Endothelial cell of umbilical vein (primary cell): ENCODE measurements around the gene THBS1. TPM values are rescaled to one million over a fixed set of nuclear protein-coding genes. Genes with fewer than 3 reads are reported as not detected.
A peak's percentile ranks its signal among the peaks of the same experiment; 100 is the strongest.

Experiments
- BruUV-seq: library from RNA; stranded (reverse); fragments of 400-500 nt; replicated peaks from 2 replicates; lab custom pipeline; 2021; lab: Mats Ljungman, UMichigan
- CTCF ChIA-PET: fragments of 300-600, 350-600 bp; sonication (Branson Sonifier 250); formaldehyde crosslinking; loops from one replicate; lab custom pipeline; 2021; ENCODE audit warnings: antibody characterized with exemption, inconsistent platforms; lab: Charles Lee
- POLR2A ChIA-PET: fragments of 300-600, 350-600 bp; sonication (Branson Sonifier 250); formaldehyde crosslinking; loops from one replicate; lab custom pipeline; 2021; ENCODE audit warnings: antibody characterized with exemption, inconsistent platforms; lab: Charles Lee
- DNase-seq: peaks from one replicate; pipeline ENCODE4 v3.0.0-alpha.2; 2011; ENCODE audit warnings: low read depth, low spot score
- FAIRE-seq: peaks from 2 replicates; lab custom pipeline; 2011; peaks lifted over from hg19 to GRCh38; lab: Jason Lieb, UNC
- H2AFZ ChIP-seq: 2 replicates; pipeline ENCODE4 v1.6.0; 2012; ENCODE audit warnings: low read depth, low read length, control low read depth, inconsistent platforms
- H3K27ac ChIP-seq: 2 replicates; pipeline ENCODE4 v1.5.1; 2011; ENCODE audit warnings: low read depth, mild to moderate bottlenecking, control low read depth, low read length, moderate library complexity; ENCODE audit not compliant: insufficient read depth
- H3K27me3 ChIP-seq, 2 experiments: 2 replicates each; pipeline versions ENCODE4 v1.6.0 to v1.6.1; 2011; ENCODE audit warnings: low read length in 2 of 2, mixed read lengths in 1 of 2; ENCODE audit not compliant: control insufficient read depth in 2 of 2, insufficient read depth in 2 of 2
- H3K36me3 ChIP-seq, 2 experiments: 2 replicates in 1 of 2; 3 replicates in 1 of 2; pipeline ENCODE4 v1.5.1; 2011; ENCODE audit warnings: low read length in 2 of 2, mild to moderate bottlenecking in 1 of 2, moderate library complexity in 1 of 2; ENCODE audit not compliant: control insufficient read depth in 2 of 2, insufficient read depth in 2 of 2; ENCODE audit errors: extremely low read depth in 1 of 2
- H3K4me1 ChIP-seq: 3 replicates; pipeline ENCODE4 v1.5.1; 2011; ENCODE audit warnings: mild to moderate bottlenecking, low read length; ENCODE audit not compliant: control insufficient read depth, insufficient read depth; ENCODE audit errors: extremely low read depth
- H3K4me2 ChIP-seq: 2 replicates; pipeline ENCODE4 v1.6.1; 2011; ENCODE audit warnings: low read length, control low read depth, mixed read lengths; ENCODE audit not compliant: insufficient read depth
- H3K4me3 ChIP-seq, 3 experiments: fragments of 200-600 bp in 1 of 3; sonication (generic), shearing (Covaris generic) in 1 of 3; replicated peaks in 1 of 3; 2 replicates each; pipeline ENCODE4 v1.5.1; 2011 to 2016; ENCODE audit warnings: control low read depth in 3 of 3, low read length in 3 of 3, mild to moderate bottlenecking in 2 of 3, inconsistent platforms in 1 of 3, low read depth in 1 of 3, moderate library complexity in 1 of 3; ENCODE audit not compliant: insufficient read depth in 1 of 3
- H3K79me2 ChIP-seq: 2 replicates; pipeline ENCODE4 v1.6.0; 2012; ENCODE audit warnings: low read length, inconsistent platforms; ENCODE audit not compliant: control insufficient read depth, insufficient read depth
- H3K9ac ChIP-seq: replicated peaks from 2 replicates; pipeline ENCODE3; 2011; ENCODE audit warnings: low read length, control low read depth; ENCODE audit not compliant: insufficient read depth; ENCODE audit errors: extremely low read depth
- H3K9me1 ChIP-seq: replicated peaks from 3 replicates; pipeline ENCODE4 v1.6.0; 2011; ENCODE audit warnings: mild to moderate bottlenecking, low read length; ENCODE audit not compliant: control insufficient read depth, insufficient read depth; ENCODE audit errors: extremely low read depth
- H3K9me3 ChIP-seq: replicated peaks from 2 replicates; pipeline ENCODE4 v1.5.1; 2012; ENCODE audit warnings: low read length, inconsistent platforms; ENCODE audit not compliant: control insufficient read depth, insufficient read depth
- H4K20me1 ChIP-seq: replicated peaks from 2 replicates; pipeline ENCODE3; 2011; ENCODE audit warnings: mild to moderate bottlenecking, low read length; ENCODE audit not compliant: control insufficient read depth, insufficient read depth; ENCODE audit errors: extremely low read depth
- CTCF ChIP-seq, 2 donors: IDR thresholded peaks; 1 replicate in 1 of 2; 2 replicates in 1 of 2; pipeline ENCODE4 v1.5.1; 2011; ENCODE audit warnings: low read length in 2 of 2, mild to moderate bottlenecking in 2 of 2, moderate library complexity in 2 of 2, control low read depth in 1 of 2, inconsistent platforms in 1 of 2, low read depth in 1 of 2; ENCODE audit not compliant: insufficient read depth in 1 of 2; ENCODE audit errors: extremely low read depth in 1 of 2
- EZH2 ChIP-seq: IDR thresholded peaks from 2 replicates; pipeline ENCODE4 v1.6.1; 2012; ENCODE audit warnings: borderline replicate concordance, low read depth, mild to moderate bottlenecking, moderate library complexity, low read length, inconsistent platforms; ENCODE audit not compliant: severe bottlenecking
- dilution Hi-C: fragments of 300-500 bp; cut with MboI; formaldehyde crosslinking; loops from one replicate; pipeline ENCODE4 v1.15.0; 2019; ENCODE audit warnings: low sequenced_read_pairs; ENCODE audit not compliant: extremely low pct_ligation_motif_present
- intact Hi-C: fragments of 100-400 bp; cut with micrococcal nuclease; formaldehyde crosslinking; loops from one replicate; pipeline ENCODE4 v1.10.0; 2022
- polyA plus RNA-seq, 4 experiments: library from polyadenylated mRNA; depleted of rRNA in 3 of 4; stranded (reverse) in 3 of 4; unstranded in 1 of 4; fragments of >200 nt; gene quantifications; 2 replicates each; pipeline versions ENCODE4 v1.2.1 to v1.2.3, GENCODE V29; 2011 to 2012; ENCODE audit warnings: missing spikeins in 1 of 4
- total RNA-seq: library from RNA; stranded (reverse); gene quantifications from 2 replicates; pipeline ENCODE4 v1.2.3, GENCODE V29; 2021

The THBS1 gene
- total and polyA plus RNA-seq, 2 donors (not counting 3 experiments of a cell fraction or from before 2014, with no cell fraction given): 6,293 to 8,883 TPM

DNA sequence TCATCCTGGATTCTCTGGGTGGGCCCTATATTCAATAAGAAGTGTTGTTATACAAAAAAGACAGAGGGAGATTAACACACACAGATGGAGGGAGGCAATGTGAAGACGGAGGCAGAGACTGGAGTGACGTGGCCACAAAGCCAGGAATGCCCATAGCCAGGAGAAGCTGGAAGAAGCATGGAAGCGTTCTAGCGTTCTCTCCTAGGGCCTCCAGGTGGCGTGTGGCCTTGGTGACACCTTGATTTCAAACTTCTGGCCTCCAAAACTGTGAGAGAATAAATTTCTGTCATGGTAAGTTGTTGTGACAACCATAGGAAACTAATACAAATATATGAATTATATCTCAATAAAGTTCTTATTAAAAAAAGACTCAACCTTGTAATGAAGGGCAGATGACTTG is 21.3 kb downstream of the THBS1 start:
- H3K4me3 ChIP-seq: no peak overlapping the region
- BruUV-seq: no TSS peak

More for the DNA sequence above, 21.3 kb downstream of the THBS1 start:
- Histone ChIP-seq H3K9ac (no peak overlapping the region), H3K79me2 (no peaks in the 10 kb centered on the region), H4K20me1 (no peaks in the 10 kb centered on the region), H3K27me3 (no peaks in the 10 kb centered on the region), H3K27ac (no peak overlapping the region), H3K36me3 (no peaks in the 10 kb centered on the region), H2AFZ (no peak overlapping the region), H3K9me3 (no peaks in the 10 kb centered on the region), H3K9me1 (no peaks in the 10 kb centered on the region), H3K4me1 (peaks cover 7% of the 10 kb centered on the region), H3K4me2 (no peak overlapping the region)
- CTCF ChIA-PET: interaction anchor here (1.3 to 16.6 kb wide), 3 partner anchors 53 to 155 kb away, joined by 3 to 379 read pairs (median 12); no protein-coding TSS in a partner anchor
- dilution Hi-C loops (no loop called here), intact Hi-C loops (loop anchor here (1.0 kb wide), 1 partner anchor 155 kb away; no protein-coding TSS in a partner anchor)
- FAIRE-seq (no peak), DNase-seq (no peak)
- TF ChIP-seq CTCF (IDR thresholded peaks at IDR 0.05; ENCODE audit: extremely low read depth in 1 of 2, insufficient read depth in 1 of 2, low read depth in 1 of 2, low read length in 2 of 2) (peak; percentile 24 to 31), EZH2 (no peak)
- POLR2A ChIA-PET: interaction anchor here (5.3 kb wide), 1 partner anchor 155 kb away, joined by 49 read pairs; no protein-coding TSS in a partner anchor
